Endothelial cell (in vitro differentiated cells): Measurements from ENCODE around the gene TGM2. TPM values are rescaled to one million over a fixed set of nuclear protein-coding genes. Genes with fewer than 3 reads are reported as not detected.
"Not testable (repeated sequence)": the region's sequence is repeated elsewhere in the genome, so short reads cannot be mapped to it uniquely, and the experiment has no call there.

Experiments
- DNase-seq: peaks from one replicate; pipeline ENCODE4 v3.0.0; 2021; ENCODE audit warnings: low spot score
- H3K27ac Mint-ChIP-seq: one replicate; pipeline ENCODE4 v1.8.0; 2021; ENCODE audit warnings: mixed read lengths, inconsistent platforms; ENCODE audit not compliant: unreplicated experiment
- H3K27me3 Mint-ChIP-seq: one replicate; pipeline ENCODE4 v1.8.0; 2021; ENCODE audit warnings: mild to moderate bottlenecking, moderate library complexity, mixed read lengths, inconsistent platforms; ENCODE audit not compliant: unreplicated experiment
- H3K36me3 Mint-ChIP-seq: one replicate; pipeline ENCODE4 v1.8.0; 2021; ENCODE audit warnings: mild to moderate bottlenecking, low read depth, mixed read lengths, inconsistent platforms; ENCODE audit not compliant: unreplicated experiment
- H3K4me1 Mint-ChIP-seq: one replicate; pipeline ENCODE4 v1.8.0; 2021; ENCODE audit warnings: mild to moderate bottlenecking, mixed read lengths, inconsistent platforms; ENCODE audit not compliant: unreplicated experiment
- H3K4me3 Mint-ChIP-seq: one replicate; pipeline ENCODE4 v1.8.0; 2021; ENCODE audit warnings: mild to moderate bottlenecking, mixed read lengths, inconsistent platforms; ENCODE audit not compliant: unreplicated experiment
- H3K9me3 Mint-ChIP-seq: one replicate; pipeline ENCODE4 v1.8.0; 2021; ENCODE audit warnings: mixed read lengths, inconsistent platforms; ENCODE audit not compliant: unreplicated experiment
- CTCF ChIP-seq: fragments of 200-600 bp; sonication (generic); IDR thresholded peaks from one replicate; pipeline ENCODE4 v1.5.0; 2021; ENCODE audit warnings: antibody characterized with exemption; ENCODE audit not compliant: unreplicated experiment
- total RNA-seq: library from RNA; stranded (reverse); fragmentation: NEBNext Ultra II Directional; extraction: Animal tissue kit (Norgen Biotek cat#: 25700); gene quantifications from one replicate; pipeline ENCODE4 v1.2.1, GENCODE V29; 2021; ENCODE audit not compliant: unreplicated experiment

TGM2 gene
- total RNA-seq, 1 donor from 2014 or later: 216 TPM

- H3K4me3 Mint-ChIP-seq: no peak overlapping the region
- no peak for DNase-seq
Measured at GRCh38 chr20:38106461-38106860, 58.6 kb downstream of the TGM2 start.

GRCh38 chr20:38104285-38104684 lies 60.8 kb downstream of the TGM2 start:
- Mint-ChIP-seq H3K27me3 (peaks cover 3% of the 10 kb centered on the region), H3K36me3 (peaks cover 13% of the 10 kb centered on the region), H3K9me3 (peaks cover 14% of the 10 kb centered on the region), H3K4me1 (peaks cover 7% of the 10 kb centered on the region), H3K27ac (no peak overlapping the region), H3K4me3 (no peak overlapping the region)
- no peak for DNase-seq
- TF ChIP-seq CTCF: no peak

More at GRCh38 chr20:38106461-38106860, 58.6 kb downstream of the TGM2 start:
- no peak overlapping the region for H3K27ac Mint-ChIP-seq
- H3K4me1 Mint-ChIP-seq: peaks cover 4% of the 10 kb centered on the region
- TF ChIP-seq CTCF: no peak
- no peaks in the 10 kb centered on the region for H3K9me3 Mint-ChIP-seq
- no peaks in the 10 kb centered on the region for H3K36me3 Mint-ChIP-seq
- H3K27me3 Mint-ChIP-seq: peaks cover 2% of the 10 kb centered on the region

GRCh38 chr20:38102206-38102605 lies 62.9 kb downstream of the TGM2 start:
- peaks cover 21% of the 10 kb centered on the region for H3K4me1 Mint-ChIP-seq
- H3K36me3 Mint-ChIP-seq: peaks cover 18% of the 10 kb centered on the region

GRCh38 chr20:38098952-38099351 lies 66.1 kb downstream of the TGM2 start:
- Mint-ChIP-seq H3K4me1 (peaks cover 30% of the 10 kb centered on the region), H3K9me3 (peaks cover 19% of the 10 kb centered on the region), H3K36me3 (peaks cover 18% of the 10 kb centered on the region), H3K27me3 (peaks cover 3% of the 10 kb centered on the region), H3K27ac (peak overlapping the region; percentile 79), H3K4me3 (no peak overlapping the region)
- TF ChIP-seq CTCF: no peak
- DNase-seq: no peak

More at GRCh38 chr20:38102206-38102605, 62.9 kb downstream of the TGM2 start:
- not testable (repeated sequence) for H3K27ac Mint-ChIP-seq, DNase-seq, H3K4me3 Mint-ChIP-seq, H3K27me3 Mint-ChIP-seq
- peaks cover 19% of the 10 kb centered on the region for H3K9me3 Mint-ChIP-seq

- H3K27me3 Mint-ChIP-seq: peaks cover 7% of the 10 kb centered on the region
- no peak overlapping the region for H3K4me3 Mint-ChIP-seq
- H3K4me1 Mint-ChIP-seq: peaks cover 38% of the 10 kb centered on the region
- no peak for DNase-seq
- H3K36me3 Mint-ChIP-seq: peaks cover 19% of the 10 kb centered on the region
- no peak for TF ChIP-seq CTCF
- peaks cover 13% of the 10 kb centered on the region for H3K9me3 Mint-ChIP-seq
- no peak overlapping the region for H3K27ac Mint-ChIP-seq
Measured at GRCh38 chr20:38095017-38095686, 69.9 kb downstream of the TGM2 start.
